Ishikawa (cell line): ENCODE data around the gene CCM2.

Experiments used
- CEBPB ChIP-seq: IDR thresholded peaks from 2 replicates; pipeline ENCODE4 v1.6.1; 2012
- CREB1 ChIP-seq: IDR thresholded peaks from 2 replicates; pipeline ENCODE4 v1.6.1; 2012; ENCODE audit warnings: low read depth
- EGR1 ChIP-seq: IDR thresholded peaks from 2 replicates; pipeline ENCODE4 v1.6.1; 2012
- EP300 ChIP-seq: IDR thresholded peaks from 2 replicates; pipeline ENCODE4 v1.6.1; 2012; ENCODE audit warnings: borderline replicate concordance
- FOXM1 ChIP-seq: IDR thresholded peaks from 2 replicates; pipeline ENCODE4 v1.6.1; 2012; ENCODE audit warnings: low read depth, borderline replicate concordance
- MAX ChIP-seq: IDR thresholded peaks from 2 replicates; pipeline ENCODE4 v1.6.1; 2012
- NFIC ChIP-seq: IDR thresholded peaks from 2 replicates; pipeline ENCODE4 v1.6.1; 2012
- RAD21 ChIP-seq: IDR thresholded peaks from 2 replicates; pipeline ENCODE4 v1.6.1; 2012; ENCODE audit warnings: low read depth
- REST ChIP-seq: IDR thresholded peaks from 2 replicates; pipeline ENCODE4 v1.6.1; 2012; ENCODE audit warnings: low read depth, mild to moderate bottlenecking
- TAF1 ChIP-seq: IDR thresholded peaks from 2 replicates; pipeline ENCODE4 v1.6.1; 2012; ENCODE audit warnings: low read depth, mild to moderate bottlenecking
- TCF12 ChIP-seq: IDR thresholded peaks from 2 replicates; pipeline ENCODE4 v1.6.1; 2012; ENCODE audit warnings: low read depth
- TEAD4 ChIP-seq: IDR thresholded peaks from 2 replicates; pipeline ENCODE4 v1.6.1; 2012
- USF1 ChIP-seq: IDR thresholded peaks from 2 replicates; pipeline ENCODE4 v1.6.1; 2012
- YY1 ChIP-seq: IDR thresholded peaks from 2 replicates; pipeline ENCODE4 v1.6.1; 2012; ENCODE audit warnings: low read depth
- ZBTB7A ChIP-seq: IDR thresholded peaks from 2 replicates; pipeline ENCODE4 v1.6.1; 2012; ENCODE audit warnings: low read depth

CCM2 gene

GRCh38 chr7:45116048-45116447 is 116.0 kb downstream of the CCM2 start:
- no peak for TF ChIP-seq REST

- TF ChIP-seq RAD21, result no peak
- no peak for TF ChIP-seq FOXM1
- no peak for TF ChIP-seq EP300
- no peak for TF ChIP-seq EGR1
- TF ChIP-seq TCF12, result no peak
- no peak for TF ChIP-seq TEAD4
- no peak for TF ChIP-seq REST
- TF ChIP-seq USF1, result no peak
- no peak for TF ChIP-seq CEBPB
- no peak for TF ChIP-seq MAX
These were observed 117.6 kb downstream of the CCM2 start for GRCh38 chr7:45117582-45117981.

- TF ChIP-seq CEBPB (no peak), REST (no peak), RAD21 (no peak), EGR1 (no peak), USF1 (no peak), ZBTB7A (no peak), TEAD4 (no peak), NFIC (no peak), TCF12 (no peak), TAF1 (no peak), CREB1 (no peak)
These were observed 118.3 kb downstream of the CCM2 start for GRCh38 chr7:45118292-45118691.

GRCh38 chr7:45118889-45119331 is 118.9 kb downstream of the CCM2 start:
- TF ChIP-seq TAF1 (no peak), CEBPB (no peak), RAD21 (no peak), TEAD4 (no peak), EGR1 (no peak), NFIC (no peak), REST (no peak)

- TF ChIP-seq YY1 (no peak), REST (no peak), CEBPB (no peak), FOXM1 (no peak), EGR1 (no peak), NFIC (no peak)
These were observed 119.5 kb downstream of the CCM2 start for GRCh38 chr7:45119550-45119949.
